IMR-90 (cell line): ENCODE data around the gene CC2D2A. TPM values are rescaled to one million over a fixed set of nuclear protein-coding genes. Genes with fewer than 3 reads are reported as not detected.
A peak's percentile ranks its signal among the peaks of the same experiment; 100 is the strongest.

Experiments
- ATAC-seq: fragments of 200-7000 bp; cut with Tn5 transposase; 2 replicates; pipeline ENCODE4 v1.9.1; 2020; ENCODE audit warnings: low read depth, mild to moderate bottlenecking, moderate library complexity
- BruUV-seq: library from RNA; stranded (reverse); fragments of 400-500 nt; replicated peaks from 2 replicates; lab custom pipeline; 2021; lab: Mats Ljungman, UMichigan
- CTCF ChIA-PET: fragments of 300-600 bp; formaldehyde crosslinking; extraction: SDS; loops from one replicate; lab custom pipeline; 2021; ENCODE audit warnings: antibody characterized with exemption; lab: Yijun Ruan, JAX
- POLR2A ChIA-PET: fragments of 300-600 bp; sonication (Branson Sonifier 250); formaldehyde crosslinking; loops from one replicate; lab custom pipeline; 2022; ENCODE audit warnings: antibody characterized with exemption; ENCODE audit not compliant: unreplicated experiment; lab: Charles Lee
- DNase-seq: peaks from one replicate; pipeline ENCODE4 v3.0.0; 2013
- H2AFZ ChIP-seq: replicated peaks from 2 replicates; pipeline ENCODE3; 2013; ENCODE audit warnings: low read length, mild to moderate bottlenecking; ENCODE audit not compliant: poor library complexity
- H2AK5ac ChIP-seq: 2 replicates; pipeline ENCODE4 v1.6.1; 2013; ENCODE audit warnings: low read depth, low read length, inconsistent platforms
- H2AK9ac ChIP-seq: replicated peaks from 2 replicates; pipeline ENCODE3; 2013; ENCODE audit warnings: mild to moderate bottlenecking, low read depth, low read length, moderate library complexity; ENCODE audit not compliant: poor library complexity
- H2BK120ac ChIP-seq: 2 replicates; pipeline ENCODE4 v1.6.1; 2013; ENCODE audit warnings: low read depth, low read length, inconsistent platforms
- H2BK15ac ChIP-seq: 3 replicates; pipeline ENCODE4 v1.6.1; 2013; ENCODE audit warnings: low read depth, low read length, inconsistent platforms
- H2BK20ac ChIP-seq: 2 replicates; pipeline ENCODE4 v1.6.1; 2013; ENCODE audit warnings: low read depth, mild to moderate bottlenecking, inconsistent platforms, low read length, moderate library complexity
- H2BK5ac ChIP-seq: 2 replicates; pipeline ENCODE4 v1.6.1; 2013; ENCODE audit warnings: mild to moderate bottlenecking, low read depth, low read length, inconsistent platforms; ENCODE audit not compliant: poor library complexity, severe bottlenecking
- H3K14ac ChIP-seq: replicated peaks from 2 replicates; pipeline ENCODE4 v1.6.1; 2013; ENCODE audit warnings: low read depth, low read length, inconsistent platforms
- H3K18ac ChIP-seq: 2 replicates; pipeline ENCODE4 v1.6.1; 2013; ENCODE audit warnings: low read depth, low read length, control low read depth
- H3K23ac ChIP-seq: 2 replicates; pipeline ENCODE4 v1.6.1; 2013; ENCODE audit warnings: low read depth, low read length, inconsistent platforms
- H3K27ac ChIP-seq: 2 replicates; pipeline ENCODE4 v1.5.1; 2013; ENCODE audit warnings: mild to moderate bottlenecking, control low read depth, low read length; ENCODE audit not compliant: insufficient read depth
- H3K27me3 ChIP-seq: 2 replicates; pipeline ENCODE4 v1.6.1; 2013; ENCODE audit warnings: low read length; ENCODE audit not compliant: control insufficient read depth, insufficient read depth
- H3K36me3 ChIP-seq: 2 replicates; pipeline ENCODE4 v1.6.1; 2013; ENCODE audit warnings: low read length, mixed read lengths; ENCODE audit not compliant: control insufficient read depth, insufficient read depth
- H3K4ac ChIP-seq: 2 replicates; pipeline ENCODE4 v1.6.1; 2013; ENCODE audit warnings: low read depth, low read length, inconsistent platforms
- H3K4me1 ChIP-seq: 2 replicates; pipeline ENCODE4 v1.6.1; 2013; ENCODE audit warnings: low read length, mixed read lengths; ENCODE audit not compliant: control insufficient read depth, insufficient read depth
- H3K4me2 ChIP-seq: 2 replicates; pipeline ENCODE4 v1.6.1; 2013; ENCODE audit warnings: low read depth, mild to moderate bottlenecking, control low read depth, low read length, moderate library complexity
- H3K4me3 ChIP-seq: 2 replicates; pipeline ENCODE4 v1.5.1; 2013; ENCODE audit warnings: low read depth, mild to moderate bottlenecking, control low read depth, low read length, moderate library complexity; ENCODE audit not compliant: insufficient read depth
- H3K56ac ChIP-seq: 2 replicates; pipeline ENCODE4 v1.6.1; 2013; ENCODE audit warnings: low read length, inconsistent platforms; ENCODE audit not compliant: insufficient read depth; ENCODE audit errors: extremely low read depth
- H3K79me1 ChIP-seq, 2 experiments: 2 replicates each; pipeline ENCODE4 v1.6.1; 2013; ENCODE audit warnings: low read length in 2 of 2, inconsistent platforms in 1 of 2, low read depth in 1 of 2
- H3K9ac ChIP-seq: 2 replicates; pipeline ENCODE4 v1.6.1; 2013; ENCODE audit warnings: low read depth, low read length, control low read depth
- H3K9me1 ChIP-seq: 2 replicates; pipeline ENCODE4 v1.6.1; 2013; ENCODE audit warnings: low read length, inconsistent platforms; ENCODE audit not compliant: insufficient read depth
- H3K9me3 ChIP-seq: 2 replicates; pipeline ENCODE4 v1.6.1; 2013; ENCODE audit warnings: low read length; ENCODE audit not compliant: control insufficient read depth, insufficient read depth
- H4K20me1 ChIP-seq: 2 replicates; pipeline ENCODE4 v1.6.1; 2013; ENCODE audit warnings: low read length, inconsistent platforms; ENCODE audit not compliant: insufficient read depth
- H4K5ac ChIP-seq: 2 replicates; pipeline ENCODE4 v1.6.1; 2013; ENCODE audit warnings: mild to moderate bottlenecking, low read depth, low read length, control low read depth
- H4K8ac ChIP-seq, 2 experiments: 2 replicates each; pipeline ENCODE4 v1.6.1; 2013; ENCODE audit warnings: low read depth in 2 of 2, low read length in 2 of 2, control low read depth in 1 of 2, inconsistent platforms in 1 of 2
- H4K91ac ChIP-seq: 2 replicates; pipeline ENCODE4 v1.6.1; 2013; ENCODE audit warnings: low read depth, low read length, inconsistent platforms; ENCODE audit not compliant: insufficient read depth
- CEBPB ChIP-seq: IDR thresholded peaks from 2 replicates; pipeline ENCODE4 v1.6.1; 2012; ENCODE audit warnings: low read depth, low read length, improper control_type of control experiment
- RFX5 ChIP-seq: IDR thresholded peaks from 2 replicates; pipeline ENCODE4 v1.8.0; 2012; ENCODE audit warnings: low read depth, mild to moderate bottlenecking, low read length, moderate library complexity
- WGBS, 2 experiments: methylation state at CpG; one replicate each; pipeline versions ENCODE4 v1.1.5 to v1.1.7; 2013; ENCODE audit warnings: missing lambda C conversion rate in 2 of 2; ENCODE audit not compliant: insufficient read length in 1 of 2; ENCODE audit errors: extremely low coverage in 2 of 2; 5-methylcytosine and 5-hydroxymethylcytosine counted together
- dilution Hi-C: fragments of 300-500 bp; cut with HindIII; formaldehyde crosslinking; loops from one replicate; pipeline ENCODE4 v1.14.3; 2018; ENCODE audit warnings: low sequenced_read_pairs; ENCODE audit not compliant: unreplicated experiment
- in situ Hi-C: fragments of 300-500 bp; cut with MboI; formaldehyde crosslinking; loops from 3 replicates; pipeline ENCODE4 v1.14.3; 2019; ENCODE audit warnings: low sequenced_read_pairs, inconsistent platforms, mixed read lengths
- intact Hi-C: fragments of 100-400 bp; cut with micrococcal nuclease; formaldehyde crosslinking; loops from 2 replicates; pipeline ENCODE4 v1.10.0; 2022
- polyA plus RNA-seq, 3 experiments: library from polyadenylated mRNA; depleted of rRNA; stranded (reverse); fragments of >200 nt; gene quantifications; 2 replicates each; pipeline ENCODE4 v1.2.3, GENCODE V29; 2012; ENCODE audit warnings: low replicate concordance in 1 of 3
- total RNA-seq: library from RNA; depleted of rRNA; stranded (reverse); fragments of >200 nt; gene quantifications from 2 replicates; pipeline ENCODE4 v1.2.3, GENCODE V29; 2012

Gene CC2D2A
- total and polyA plus RNA-seq, 2 of the 4 experiments (the other 2 are of a cell fraction), result 20.8 to 26.3 TPM

DNA sequence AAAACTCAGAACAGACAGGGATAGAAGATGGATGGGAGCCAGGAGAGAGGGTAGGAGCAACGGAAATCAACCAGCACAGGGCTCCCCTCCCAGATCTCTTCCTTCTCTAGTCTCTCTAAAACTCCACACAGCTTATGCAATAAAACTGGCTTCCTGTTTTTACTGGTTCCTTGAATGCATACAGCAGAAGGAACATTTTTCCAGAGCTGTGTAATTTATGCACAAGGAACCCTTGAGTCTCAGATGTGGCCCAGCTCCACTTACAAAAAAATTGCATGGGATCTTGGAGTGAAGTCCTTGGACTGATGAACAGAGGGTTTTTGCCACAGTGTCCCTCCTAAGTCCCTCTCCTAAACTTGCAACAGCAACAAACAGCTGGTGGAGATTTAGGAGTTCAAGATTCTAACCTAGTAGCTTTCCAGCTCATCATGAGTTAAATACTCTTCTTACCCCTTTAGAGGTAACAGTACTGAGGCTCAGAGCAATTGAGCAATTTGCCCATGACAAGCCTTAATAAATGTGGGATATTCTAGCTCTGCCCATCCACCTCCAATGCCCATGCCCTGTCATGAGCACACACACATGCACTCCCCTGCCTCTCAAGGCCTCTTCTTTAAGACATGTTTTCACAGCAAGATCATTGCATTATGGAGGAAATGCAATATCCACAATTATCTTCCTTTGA lies 18.4 kb upstream of the CC2D2A start:
- Histone ChIP-seq H3K14ac (peak overlapping the region; percentile 95), H3K4me1 (peaks cover 23% of the 10 kb centered on the region), H3K4me3 (no peak overlapping the region), H3K9me1 (peaks cover 18% of the 10 kb centered on the region), H3K27me3 (no peaks in the 10 kb centered on the region), H3K4me2 (peak overlapping the region; percentile 57), H3K23ac (peak overlapping the region; percentile 78), H4K5ac (peak overlapping the region; percentile 95), H2BK5ac (peak overlapping the region; percentile 86), H3K27ac (peak overlapping the region; percentile 90), H2AFZ (peak overlapping the region; percentile 65), H2AK5ac (peak overlapping the region; percentile 91), H4K20me1 (peaks cover 8% of the 10 kb centered on the region; the same call in 1 of the 2 replicates), H4K8ac (peak overlapping the region; percentile 53 to 65), H2AK9ac (peak overlapping the region; percentile 65), H3K4ac (peak overlapping the region; percentile 95), H2BK15ac (peak overlapping the region; percentile 40; the same call in 2 of the 3 replicates), H3K36me3 (no peaks in the 10 kb centered on the region), H3K79me1 (no peaks in the 10 kb centered on the region), H4K91ac (peak overlapping the region; percentile 94), H2BK20ac (peak overlapping the region; percentile 97), H3K56ac (peak overlapping the region; percentile 88), H2BK120ac (peak overlapping the region; percentile 95), H3K18ac (peak overlapping the region; percentile 94), H3K9me3 (no peaks in the 10 kb centered on the region), H3K9ac (peak overlapping the region; percentile 38; the same call in 1 of the 2 replicates)
- CTCF ChIA-PET, result interaction anchor here (0.6 to 1.0 kb wide), 4 partner anchors 10 to 1695 kb away, joined by 3 read pairs; no protein-coding TSS in a partner anchor
- WGBS, 2 experiments, result no CpG with 5 or more reads among the region's 1 CpG
- dilution Hi-C loops (no loop called here), intact Hi-C loops (no loop called here), in situ Hi-C loops (loop anchor here (10.0 to 25.0 kb wide), 4 partner anchors 117 to 1814 kb away; partner anchors contain the start of gene BOD1L1)
- ATAC-seq, result peak; percentile 28
- DNase-seq, result peak; percentile 51
- POLR2A ChIA-PET, result interaction anchor here (0.8 to 1.2 kb wide), 2 partner anchors 30 to 51 kb away, joined by 3 read pairs; no protein-coding TSS in a partner anchor
- TF ChIP-seq CEBPB (peak; percentile 73), RFX5 (no peak)
- BruUV-seq, result no TSS peak
